Astrocyte of the spinal cord (primary cell): ENCODE measurements around the gene CSNK1G2.

Source experiments
- DNase-seq: peaks from one replicate; pipeline ENCODE4 v3.0.0; 2011; ENCODE audit warnings: low read depth, low spot score
- H3K4me3 ChIP-seq: 2 replicates; pipeline ENCODE4 v1.5.1; 2011; ENCODE audit warnings: low read depth, mild to moderate bottlenecking, low read length, moderate library complexity
- in situ Hi-C: cut with HindIII; loops from 2 replicates; pipeline ENCODE4 v1.10.0; 2017; ENCODE audit warnings: low sequenced_read_pairs
- TF ChIP-seq, protein P1 (sequence below): IDR thresholded peaks from 2 replicates; pipeline ENCODE4 v1.5.1; 2012; ENCODE audit warnings: low read depth, mild to moderate bottlenecking, low read length, inconsistent platforms

The CSNK1G2 gene

DNA sequence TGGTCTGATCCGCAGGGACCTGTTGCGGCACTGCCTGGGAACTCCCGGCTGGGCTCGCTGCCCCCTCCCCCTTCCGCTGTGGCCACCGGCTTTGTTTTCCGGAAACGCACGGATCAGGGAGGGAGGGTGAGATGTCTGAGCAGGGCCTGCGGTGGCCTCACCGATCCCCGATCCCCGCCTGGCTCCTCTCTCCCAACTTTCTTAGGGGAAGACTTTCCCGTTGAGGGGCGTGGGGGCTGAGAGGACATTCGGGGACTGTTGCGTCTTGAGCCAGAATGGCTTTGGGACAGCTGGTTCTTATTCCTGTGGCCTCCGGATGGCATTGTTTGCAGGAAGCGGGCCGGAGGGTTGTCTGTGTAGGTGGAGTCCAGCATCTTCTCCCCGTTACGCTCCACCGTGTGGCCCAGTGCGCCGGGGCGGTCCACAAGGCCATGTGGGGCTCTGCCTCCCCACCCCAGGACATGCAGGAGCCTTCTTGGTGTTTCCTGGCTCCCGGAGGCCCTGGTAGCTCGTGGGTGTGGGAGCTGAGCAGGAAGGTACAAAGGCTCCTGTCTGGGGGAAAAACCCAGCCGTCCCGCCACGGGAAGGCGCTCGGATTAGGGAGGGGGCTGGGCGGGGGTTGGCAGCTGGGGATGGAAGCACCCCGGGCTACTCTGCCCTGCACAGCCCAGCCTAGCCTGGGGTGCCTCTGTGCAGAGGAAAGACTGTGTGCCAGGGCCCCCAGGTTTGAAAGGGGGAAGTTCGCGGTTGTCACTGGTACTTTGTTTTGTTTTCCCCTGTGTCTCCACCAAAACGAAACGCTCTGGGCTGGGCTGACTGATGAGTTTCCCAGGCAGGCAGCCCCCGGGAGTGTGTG is 1.3 kb downstream of the CSNK1G2 start:
- peak; percentile 68 for DNase-seq
- in situ Hi-C loops = no loop called here
- H3K4me3 ChIP-seq = peak overlapping the region; percentile 63
- TF ChIP-seq, protein P1, sequence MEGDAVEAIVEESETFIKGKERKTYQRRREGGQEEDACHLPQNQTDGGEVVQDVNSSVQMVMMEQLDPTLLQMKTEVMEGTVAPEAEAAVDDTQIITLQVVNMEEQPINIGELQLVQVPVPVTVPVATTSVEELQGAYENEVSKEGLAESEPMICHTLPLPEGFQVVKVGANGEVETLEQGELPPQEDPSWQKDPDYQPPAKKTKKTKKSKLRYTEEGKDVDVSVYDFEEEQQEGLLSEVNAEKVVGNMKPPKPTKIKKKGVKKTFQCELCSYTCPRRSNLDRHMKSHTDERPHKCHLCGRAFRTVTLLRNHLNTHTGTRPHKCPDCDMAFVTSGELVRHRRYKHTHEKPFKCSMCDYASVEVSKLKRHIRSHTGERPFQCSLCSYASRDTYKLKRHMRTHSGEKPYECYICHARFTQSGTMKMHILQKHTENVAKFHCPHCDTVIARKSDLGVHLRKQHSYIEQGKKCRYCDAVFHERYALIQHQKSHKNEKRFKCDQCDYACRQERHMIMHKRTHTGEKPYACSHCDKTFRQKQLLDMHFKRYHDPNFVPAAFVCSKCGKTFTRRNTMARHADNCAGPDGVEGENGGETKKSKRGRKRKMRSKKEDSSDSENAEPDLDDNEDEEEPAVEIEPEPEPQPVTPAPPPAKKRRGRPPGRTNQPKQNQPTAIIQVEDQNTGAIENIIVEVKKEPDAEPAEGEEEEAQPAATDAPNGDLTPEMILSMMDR = no peak

DNA sequence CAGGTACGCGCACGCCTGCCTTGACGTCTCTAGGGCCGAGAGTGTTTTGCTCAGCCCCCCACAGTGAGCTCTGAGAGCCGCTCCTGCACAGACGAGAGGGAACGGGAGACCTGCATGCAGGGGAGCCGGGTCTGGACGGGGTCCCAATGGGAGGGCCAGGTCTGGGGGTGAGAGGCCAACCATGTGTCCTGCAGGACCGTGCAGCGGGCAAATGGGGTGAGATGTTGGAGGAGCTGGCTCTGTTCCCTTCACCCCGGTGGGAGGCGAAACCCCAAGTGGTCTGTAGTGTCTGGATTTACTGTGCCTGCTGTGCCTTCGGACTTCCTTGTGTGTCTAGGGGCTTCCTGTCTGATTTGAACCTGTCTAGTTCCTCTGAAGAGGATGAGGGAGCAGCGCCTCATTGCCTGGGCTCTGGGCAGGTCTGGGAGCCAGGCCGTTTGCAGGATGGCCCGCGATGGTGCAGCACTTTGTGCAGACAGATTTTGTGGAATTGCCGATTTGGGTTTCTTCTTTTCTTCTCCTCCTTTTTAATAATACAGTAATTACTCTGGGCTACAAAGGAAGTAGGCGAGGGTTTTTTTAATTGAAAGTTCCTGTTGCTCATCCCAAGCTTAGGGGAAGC is 2.1 kb downstream of the CSNK1G2 start:
- H3K4me3 ChIP-seq = peak overlapping the region; percentile 63
- in situ Hi-C loops = no loop called here
- TF ChIP-seq, protein P1 = no peak
- peak; percentile 35 for DNase-seq

DNA sequence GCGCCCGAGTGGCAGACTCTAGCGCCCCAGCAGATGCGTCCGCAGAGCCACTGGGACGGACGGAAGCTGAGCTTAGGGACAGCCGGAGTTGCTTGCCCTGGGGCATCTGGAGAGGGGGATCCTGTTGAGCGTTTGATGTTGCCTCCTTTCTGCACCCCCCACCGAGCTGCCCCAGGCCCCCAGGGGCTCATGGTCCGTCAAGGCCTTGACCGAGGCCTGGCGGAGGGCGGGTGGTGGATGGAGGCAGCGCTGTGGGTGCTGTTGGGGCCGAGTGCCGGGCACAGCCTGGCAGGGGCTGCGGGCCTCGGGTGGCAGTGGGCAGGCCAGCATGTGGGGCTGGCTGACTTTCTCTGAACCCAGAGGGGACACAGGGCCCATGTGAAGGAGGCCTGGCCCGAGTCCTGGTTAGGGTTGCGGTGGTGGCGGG is 2.7 kb downstream of the CSNK1G2 start:
- TF ChIP-seq, protein P1 = no peak
- in situ Hi-C loops = no loop called here
- no peak for DNase-seq
- no peak overlapping the region for H3K4me3 ChIP-seq

DNA sequence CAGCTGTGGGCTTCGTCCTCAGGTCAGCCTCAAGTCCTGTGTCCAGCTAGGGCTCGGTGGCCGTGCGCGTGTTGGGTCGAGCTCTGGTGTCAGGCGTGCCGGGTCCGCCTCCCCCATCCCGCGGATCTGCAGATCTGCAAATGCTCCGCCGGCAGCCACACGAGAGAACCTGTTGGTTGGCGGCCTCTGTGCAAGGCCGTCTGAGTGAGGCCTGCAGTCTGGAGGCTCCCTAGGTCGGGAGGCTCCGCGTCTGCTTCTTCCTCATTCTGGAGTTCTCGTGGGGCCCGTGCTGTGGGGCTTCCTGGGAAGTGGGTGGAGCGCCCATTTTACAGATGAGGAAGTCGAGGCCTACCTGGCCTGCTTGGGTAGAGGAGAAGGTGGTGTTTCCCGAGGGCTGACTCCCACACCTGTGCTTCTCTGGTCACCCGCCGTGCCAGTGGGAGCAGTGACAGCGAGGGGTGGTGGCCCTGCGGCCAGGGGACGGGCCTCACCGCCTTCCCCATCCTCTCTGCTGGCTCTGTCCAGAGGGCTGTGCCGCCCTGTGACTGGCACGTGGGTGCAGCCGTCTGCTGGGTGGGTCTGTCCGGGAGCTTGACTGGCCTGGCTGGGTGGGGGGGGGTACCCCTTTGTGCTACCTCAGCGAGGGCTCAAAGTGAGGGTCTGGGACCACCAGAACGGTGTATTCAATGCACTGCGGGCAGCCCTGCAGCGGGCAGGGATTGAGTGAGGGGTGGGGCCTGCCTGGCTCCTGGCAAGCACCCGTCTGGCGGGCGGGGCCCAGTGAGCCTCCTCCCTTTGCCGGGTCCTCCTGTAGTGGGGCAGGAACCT is 3.3 kb downstream of the CSNK1G2 start:
- no peak for DNase-seq
- in situ Hi-C loops = no loop called here
- TF ChIP-seq, protein P1 = no peak
- H3K4me3 ChIP-seq = no peak overlapping the region

DNA sequence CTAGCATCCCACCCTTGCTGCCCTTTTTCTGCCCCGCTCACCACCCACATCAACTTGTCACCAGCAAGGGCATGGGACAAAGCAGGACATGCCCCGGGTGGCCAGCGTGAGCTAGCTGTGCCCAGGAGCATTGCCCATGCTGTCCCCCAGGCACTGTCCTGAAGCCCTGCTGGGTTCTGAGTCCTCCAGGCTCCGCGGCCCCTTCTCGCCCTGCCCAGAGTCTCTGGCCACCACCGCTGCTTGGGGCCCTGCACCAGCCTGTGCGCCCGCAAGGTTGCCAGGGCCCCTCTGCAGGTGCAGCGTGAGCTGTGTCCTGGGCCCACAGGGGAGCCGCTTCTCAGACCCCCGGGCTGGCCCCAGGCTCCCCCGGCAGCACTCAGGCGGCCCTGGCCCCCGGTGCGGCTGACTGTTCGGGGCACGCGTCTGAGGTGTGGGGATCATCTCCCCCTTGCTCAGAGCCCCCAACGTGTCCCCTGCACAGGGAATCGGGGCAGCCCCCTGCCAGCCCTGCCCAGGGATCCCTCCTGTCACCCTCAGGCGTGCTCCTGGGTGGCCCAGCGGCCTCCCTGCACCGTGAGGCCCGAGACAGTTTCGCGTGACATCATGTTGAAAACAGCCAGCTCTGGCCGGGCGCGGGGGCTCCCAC is 4.1 kb downstream of the CSNK1G2 start:
- in situ Hi-C loops = no loop called here
- H3K4me3 ChIP-seq = no peak overlapping the region
- TF ChIP-seq, protein P1 = no peak
- no peak for DNase-seq

DNA sequence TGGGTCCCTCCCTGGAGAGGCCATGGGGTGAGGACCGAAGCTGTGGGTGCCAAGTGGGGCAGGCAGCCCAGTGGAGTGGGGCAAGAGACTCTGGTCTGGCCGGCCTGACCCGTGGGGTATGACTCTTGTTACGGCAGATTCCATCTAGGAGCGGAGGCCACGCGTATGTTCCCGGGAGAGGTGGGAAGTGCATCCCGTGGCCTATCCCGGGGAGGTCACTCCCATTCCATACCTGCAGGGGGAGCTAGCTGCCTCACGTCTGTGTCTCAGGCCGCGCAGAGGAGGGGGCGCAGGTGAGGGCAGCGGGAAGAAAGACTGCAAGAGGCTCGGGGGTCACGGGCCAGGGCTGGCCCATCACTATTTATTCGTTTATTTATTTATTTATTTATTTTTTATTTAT is 4.9 kb downstream of the CSNK1G2 start:
- DNase-seq = no peak
- no peak overlapping the region for H3K4me3 ChIP-seq
- TF ChIP-seq, protein P1 = peak; percentile 62
- in situ Hi-C loops = no loop called here
